ENCODE measurements around the gene RSF1.

The RSF1 gene

DNA sequence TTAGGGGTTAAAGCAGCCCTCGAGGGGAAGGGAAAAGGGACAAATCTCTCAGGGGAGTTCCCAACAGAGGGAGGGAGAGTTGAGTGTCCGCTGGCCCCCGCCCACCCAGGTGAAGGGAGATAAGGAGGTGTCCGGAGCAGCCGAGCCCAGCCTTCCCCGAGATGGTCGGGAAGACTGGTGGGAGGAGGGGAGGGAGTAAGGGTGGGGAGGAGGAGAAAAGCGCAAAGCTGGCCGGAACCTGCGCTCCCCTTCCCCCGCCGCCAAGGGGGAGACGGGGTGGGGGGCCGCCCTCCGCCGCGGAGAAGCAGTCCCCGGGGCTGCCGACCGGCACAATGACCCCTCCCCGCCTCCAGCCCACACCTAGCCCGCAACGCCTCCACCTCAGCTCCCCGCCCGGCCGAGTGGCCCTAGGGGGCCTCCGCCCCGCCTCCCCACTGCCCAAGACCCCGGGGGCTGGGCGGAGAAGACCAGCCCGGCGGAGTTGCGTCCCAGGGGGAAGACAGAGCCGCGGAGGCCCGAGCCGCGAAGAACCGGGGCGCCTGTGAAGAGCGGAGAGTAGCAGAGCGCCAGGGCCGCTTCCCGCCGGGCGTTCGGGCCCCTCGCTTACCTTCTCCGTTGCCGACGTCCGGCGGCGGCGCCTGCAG lies 479 bp downstream of the RSF1 start:
- Histone ChIP-seq H4K91ac (ENCODE audit: low read depth, low read length) (peak overlapping the region; percentile 89), H3K4me1 (ENCODE audit: control insufficient read depth in 1 of 2, insufficient read depth in 2 of 2, low read length in 2 of 2) (peaks cover 0 to 2% of the 10 kb centered on the region in 2 experiments), H3K23ac (ENCODE audit: low read length) (no peak overlapping the region), H3K14ac (ENCODE audit: low read length) (peak overlapping the region; percentile 97), H3K18ac (ENCODE audit: low read length) (peak overlapping the region; percentile 86), H2BK12ac (ENCODE audit: low read length) (no peak overlapping the region), H3K9ac (ENCODE audit: low read length) (peak overlapping the region; percentile 79), H2BK5ac (ENCODE audit: low read depth, low read length, poor library complexity) (peak overlapping the region; percentile 74), H2AFZ (ENCODE audit: insufficient read depth, low read length, poor library complexity) (peak overlapping the region; percentile 99), H3K27me3 (ENCODE audit: insufficient read depth, low read length) (no peaks in the 10 kb centered on the region), H3K79me2 (ENCODE audit: control insufficient read depth, insufficient read depth, low read length, poor library complexity) (peaks cover 13% of the 10 kb centered on the region), H2AK5ac (ENCODE audit: low read length) (peak overlapping the region; percentile 86), H3K4me2 (ENCODE audit: low read length) (peak overlapping the region; percentile 97), H3K4ac (ENCODE audit: low read depth, low read length) (peak overlapping the region; percentile 75), H2BK120ac (ENCODE audit: insufficient read depth, low read length, poor library complexity) (peak overlapping the region; percentile 67), H3K4me3 (ENCODE audit: low read depth, low read length) (peak overlapping the region; percentile 93), H4K8ac (ENCODE audit: low read depth, low read length) (peak overlapping the region; percentile 79), H3K27ac (ENCODE audit: low read depth, low read length) (peak overlapping the region; percentile 89), H4K12ac (ENCODE audit: low read depth, low read length) (peak overlapping the region; percentile 90), H3K79me1 (ENCODE audit: low read length) (peaks cover 13% of the 10 kb centered on the region), H3K9me3 (ENCODE audit: insufficient read depth, low read depth, low read length) (no peaks in the 10 kb centered on the region), H3K36me3 (ENCODE audit: control insufficient read depth in 1 of 2, insufficient read depth in 2 of 2, low read length in 2 of 2) (no peaks in the 10 kb centered on the region)
- peak; percentile 61 to 69 for DNase-seq
- WGBS (ENCODE audit: extremely low coverage, insufficient coverage, insufficient read length) = no CpG with 5 or more reads among the region's 55 CpGs

DNA sequence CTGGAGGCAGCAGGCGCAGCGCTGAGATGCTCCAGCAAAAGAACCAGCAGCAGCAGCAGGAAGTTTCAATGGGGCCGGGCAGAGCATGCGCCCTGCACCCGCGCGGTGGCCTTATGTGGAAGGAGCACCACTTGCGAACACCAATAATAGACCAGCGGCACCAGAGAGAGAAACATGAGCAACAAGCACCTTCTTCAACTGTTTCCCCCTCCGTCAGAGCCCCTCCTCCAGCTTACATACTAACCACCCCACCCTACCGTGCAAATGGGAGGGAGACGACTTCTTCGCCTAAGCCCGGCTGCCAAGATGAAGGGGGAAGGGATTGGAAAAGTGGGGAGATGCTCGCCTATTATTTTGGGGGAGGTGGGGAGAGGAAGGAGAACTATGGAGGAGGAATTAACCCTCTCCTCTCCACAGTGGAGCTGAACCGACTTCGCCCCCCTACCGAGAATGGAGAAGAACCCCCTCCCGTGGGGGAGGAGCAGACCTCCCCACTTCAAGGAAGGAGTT lies 1.1 kb downstream of the RSF1 start:
- H3K9me3 ChIP-seq (ENCODE audit: insufficient read depth, low read depth, low read length) = no peaks in the 10 kb centered on the region
- peak overlapping the region; percentile 74 for H2BK5ac ChIP-seq (ENCODE audit: low read depth, low read length, poor library complexity)
- no peaks in the 10 kb centered on the region for H3K27me3 ChIP-seq (ENCODE audit: insufficient read depth, low read length)
- peaks cover 16% of the 10 kb centered on the region for H3K79me2 ChIP-seq (ENCODE audit: control insufficient read depth, insufficient read depth, low read length, poor library complexity)
- no peak overlapping the region for H2BK12ac ChIP-seq (ENCODE audit: low read length)
- peak overlapping the region; percentile 86 for H3K18ac ChIP-seq (ENCODE audit: low read length)
- peak overlapping the region; percentile 19 for H4K12ac ChIP-seq (ENCODE audit: low read depth, low read length)
- peak overlapping the region; percentile 89 for H3K27ac ChIP-seq (ENCODE audit: low read depth, low read length)
- WGBS (ENCODE audit: extremely low coverage, insufficient coverage, insufficient read length) = no CpG with 5 or more reads among the region's 19 CpGs
- peak overlapping the region; percentile 75 for H3K4ac ChIP-seq (ENCODE audit: low read depth, low read length)
- H3K9ac ChIP-seq (ENCODE audit: low read length) = peak overlapping the region; percentile 79
- no peak overlapping the region for H2AK5ac ChIP-seq (ENCODE audit: low read length)
- peak overlapping the region; percentile 97 for H3K14ac ChIP-seq (ENCODE audit: low read length)
- peak overlapping the region; percentile 79 for H4K8ac ChIP-seq (ENCODE audit: low read depth, low read length)
- peak overlapping the region; percentile 97 for H3K4me2 ChIP-seq (ENCODE audit: low read length)
- H2AFZ ChIP-seq (ENCODE audit: insufficient read depth, low read length, poor library complexity) = peak overlapping the region; percentile 99
- H3K4me1 ChIP-seq (ENCODE audit: control insufficient read depth in 1 of 2, insufficient read depth in 2 of 2, low read length in 2 of 2) = peaks cover 0 to 2% of the 10 kb centered on the region in 2 experiments
- H3K4me3 ChIP-seq (ENCODE audit: low read depth, low read length) = peak overlapping the region; percentile 93
- H2BK120ac ChIP-seq (ENCODE audit: insufficient read depth, low read length, poor library complexity) = no peak overlapping the region
- DNase-seq = peak; percentile 88
- H4K91ac ChIP-seq (ENCODE audit: low read depth, low read length) = peak overlapping the region; percentile 89
- H3K79me1 ChIP-seq (ENCODE audit: low read length) = peaks cover 13% of the 10 kb centered on the region
- H3K36me3 ChIP-seq (ENCODE audit: control insufficient read depth in 1 of 2, insufficient read depth in 2 of 2, low read length in 2 of 2) = no peaks in the 10 kb centered on the region
- no peak overlapping the region for H3K23ac ChIP-seq (ENCODE audit: low read length)

DNA sequence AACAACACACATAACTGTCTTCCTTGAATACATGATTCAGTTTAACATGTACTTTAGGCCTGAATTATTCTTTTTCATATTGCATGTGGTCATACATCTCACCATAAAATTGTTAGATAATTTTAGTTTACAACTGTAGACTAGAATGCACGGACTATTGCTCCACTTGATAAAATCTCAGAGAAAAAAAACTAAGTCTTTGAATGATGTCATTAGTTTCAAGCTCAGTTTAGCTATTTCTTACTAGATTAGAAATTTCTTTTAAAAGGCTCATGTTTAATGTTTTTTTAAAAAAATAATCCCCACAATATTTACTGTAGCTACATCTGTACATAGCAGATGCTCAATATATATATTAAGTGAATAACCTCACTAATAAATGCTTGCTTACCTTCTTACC lies 5.1 kb downstream of the RSF1 start:
- no peak overlapping the region for H3K14ac ChIP-seq (ENCODE audit: low read length)
- H2BK5ac ChIP-seq (ENCODE audit: low read depth, low read length, poor library complexity) = no peak overlapping the region
- H2AFZ ChIP-seq (ENCODE audit: insufficient read depth, low read length, poor library complexity) = no peak overlapping the region
- peaks cover 0 to 1% of the 10 kb centered on the region in 2 experiments for H3K36me3 ChIP-seq (ENCODE audit: control insufficient read depth in 1 of 2, insufficient read depth in 2 of 2, low read length in 2 of 2)
- no peak for DNase-seq
- no peak overlapping the region for H3K27ac ChIP-seq (ENCODE audit: low read depth, low read length)
- no peak overlapping the region for H3K4ac ChIP-seq (ENCODE audit: low read depth, low read length)
- H3K4me2 ChIP-seq (ENCODE audit: low read length) = no peak overlapping the region
- H4K12ac ChIP-seq (ENCODE audit: low read depth, low read length) = no peak overlapping the region
- H3K79me2 ChIP-seq (ENCODE audit: control insufficient read depth, insufficient read depth, low read length, poor library complexity) = peaks cover 18% of the 10 kb centered on the region
- no peaks in the 10 kb centered on the region for H3K9me3 ChIP-seq (ENCODE audit: insufficient read depth, low read depth, low read length)
- H3K27me3 ChIP-seq (ENCODE audit: insufficient read depth, low read length) = no peaks in the 10 kb centered on the region
- no peaks in the 10 kb centered on the region for H3K4me1 ChIP-seq (ENCODE audit: control insufficient read depth in 1 of 2, insufficient read depth in 2 of 2, low read length in 2 of 2)
- H2BK12ac ChIP-seq (ENCODE audit: low read length) = no peak overlapping the region
- peaks cover 10% of the 10 kb centered on the region for H3K79me1 ChIP-seq (ENCODE audit: low read length)
- no peak overlapping the region for H3K9ac ChIP-seq (ENCODE audit: low read length)
- no peak overlapping the region for H3K4me3 ChIP-seq (ENCODE audit: low read depth, low read length)
- H4K8ac ChIP-seq (ENCODE audit: low read depth, low read length) = no peak overlapping the region
- no peak overlapping the region for H2AK5ac ChIP-seq (ENCODE audit: low read length)
- no peak overlapping the region for H3K18ac ChIP-seq (ENCODE audit: low read length)
- no peak overlapping the region for H4K91ac ChIP-seq (ENCODE audit: low read depth, low read length)
- no peak overlapping the region for H3K23ac ChIP-seq (ENCODE audit: low read length)
- WGBS (ENCODE audit: extremely low coverage, insufficient coverage, insufficient read length) = no CpG with 5 or more reads among the region's 1 CpG
- no peak overlapping the region for H2BK120ac ChIP-seq (ENCODE audit: insufficient read depth, low read length, poor library complexity)

DNA sequence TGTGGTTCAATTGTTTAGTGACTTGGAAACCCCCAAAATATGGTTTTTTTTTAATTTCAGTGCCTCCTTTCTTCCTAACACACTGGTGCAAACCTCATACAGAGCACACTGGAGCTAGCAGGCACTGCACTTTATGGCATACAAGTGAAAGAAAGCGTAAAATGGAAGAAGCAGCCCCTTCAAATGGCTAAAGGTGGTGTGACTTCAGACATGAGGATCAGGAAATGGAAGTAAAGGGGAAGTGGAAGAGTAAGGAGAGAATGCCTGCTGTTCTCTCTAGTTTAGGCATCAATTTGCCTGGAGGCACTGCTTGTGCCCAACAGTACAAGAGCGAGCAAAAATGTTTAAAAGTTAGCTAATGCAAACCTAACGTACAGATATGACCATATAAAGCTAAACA lies 5.7 kb downstream of the RSF1 start:
- no peak overlapping the region for H2BK12ac ChIP-seq (ENCODE audit: low read length)
- peaks cover 4% of the 10 kb centered on the region for H3K79me1 ChIP-seq (ENCODE audit: low read length)
- no peak overlapping the region for H2AK5ac ChIP-seq (ENCODE audit: low read length)
- H3K9me3 ChIP-seq (ENCODE audit: insufficient read depth, low read depth, low read length) = no peaks in the 10 kb centered on the region
- no peaks in the 10 kb centered on the region for H3K27me3 ChIP-seq (ENCODE audit: insufficient read depth, low read length)
- H3K4me3 ChIP-seq (ENCODE audit: low read depth, low read length) = no peak overlapping the region
- H4K8ac ChIP-seq (ENCODE audit: low read depth, low read length) = no peak overlapping the region
- peaks cover 0 to 1% of the 10 kb centered on the region in 2 experiments for H3K36me3 ChIP-seq (ENCODE audit: control insufficient read depth in 1 of 2, insufficient read depth in 2 of 2, low read length in 2 of 2)
- H4K12ac ChIP-seq (ENCODE audit: low read depth, low read length) = no peak overlapping the region
- no peak overlapping the region for H2BK120ac ChIP-seq (ENCODE audit: insufficient read depth, low read length, poor library complexity)
- H2BK5ac ChIP-seq (ENCODE audit: low read depth, low read length, poor library complexity) = no peak overlapping the region
- no CpG with 5 or more reads among the region's 3 CpGs for WGBS (ENCODE audit: extremely low coverage, insufficient coverage, insufficient read length)
- H3K27ac ChIP-seq (ENCODE audit: low read depth, low read length) = no peak overlapping the region
- peak overlapping the region; percentile 98 for H3K4ac ChIP-seq (ENCODE audit: low read depth, low read length)
- H3K23ac ChIP-seq (ENCODE audit: low read length) = no peak overlapping the region
- no peak overlapping the region for H3K18ac ChIP-seq (ENCODE audit: low read length)
- no peak overlapping the region for H3K4me2 ChIP-seq (ENCODE audit: low read length)
- DNase-seq = no peak
- H3K9ac ChIP-seq (ENCODE audit: low read length) = no peak overlapping the region
- no peak overlapping the region for H3K14ac ChIP-seq (ENCODE audit: low read length)
- no peak overlapping the region for H2AFZ ChIP-seq (ENCODE audit: insufficient read depth, low read length, poor library complexity)
- H3K4me1 ChIP-seq (ENCODE audit: control insufficient read depth in 1 of 2, insufficient read depth in 2 of 2, low read length in 2 of 2) = no peaks in the 10 kb centered on the region
- H3K79me2 ChIP-seq (ENCODE audit: control insufficient read depth, insufficient read depth, low read length, poor library complexity) = peaks cover 12% of the 10 kb centered on the region
- H4K91ac ChIP-seq (ENCODE audit: low read depth, low read length) = no peak overlapping the region
